Subcutaneous adipose tissue (tissue), 4 donors: ENCODE data around the gene ATP8B1. TPM values are rescaled to one million over a fixed set of nuclear protein-coding genes. Genes with fewer than 3 reads are reported as not detected.

ENCODE experiments used
- total RNA-seq, 4 donors: library from RNA; depleted of rRNA; stranded (reverse); fragments of >200 nt; gene quantifications; one replicate each; pipeline ENCODE4 v1.1.0, GENCODE V29; 2016
- TF ChIP-seq, protein P1 (sequence below): fragments of 450-650 bp; IDR thresholded peaks from one replicate; pipeline ENCODE4 v1.5.1; 2016; ENCODE audit warnings: low read depth, mild to moderate bottlenecking, control low read depth, antibody characterized with exemption, moderate library complexity

Gene ATP8B1
- total RNA-seq, 4 donors from 2014 or later: 7.5 to 14.3 (median 9.2) TPM

DNA sequence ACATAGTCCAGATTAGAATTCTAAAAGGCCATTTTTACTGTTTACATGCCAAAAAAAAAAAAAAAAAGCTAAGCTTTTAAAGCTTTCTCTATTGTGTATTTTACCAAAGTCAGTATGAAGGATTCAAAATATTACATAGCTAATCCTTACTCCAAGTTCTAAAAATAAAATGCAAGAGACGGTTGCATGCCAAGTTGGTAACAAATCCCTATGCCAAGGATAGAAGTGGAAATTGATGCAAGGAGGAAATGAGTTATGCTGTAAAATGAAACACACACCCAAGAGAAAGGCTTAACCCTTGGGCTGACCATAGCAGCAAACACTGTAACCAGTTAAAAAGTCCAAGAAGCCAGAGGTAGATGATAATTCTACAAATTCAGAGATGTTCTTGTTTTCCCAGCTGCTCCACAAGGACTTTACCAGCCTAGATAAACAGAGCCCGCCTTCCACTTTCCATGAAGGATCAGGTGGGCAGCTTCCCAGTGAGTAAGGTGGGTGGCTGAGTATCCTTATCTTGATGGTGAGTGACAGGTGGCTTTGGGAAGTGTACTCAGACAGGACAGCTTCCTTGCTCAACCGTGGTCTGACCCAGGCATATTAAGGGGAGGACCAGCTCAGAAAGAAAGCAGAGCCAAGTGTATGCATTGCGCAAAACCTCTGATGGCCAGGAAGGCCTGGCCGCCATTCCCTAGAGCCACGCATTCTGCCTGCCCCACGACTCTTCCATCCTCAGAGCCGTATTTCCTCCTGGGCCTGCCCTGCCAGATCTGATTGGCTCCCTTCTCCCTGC lies 34.4 kb downstream of the ATP8B1 start:
- TF ChIP-seq, protein P1, sequence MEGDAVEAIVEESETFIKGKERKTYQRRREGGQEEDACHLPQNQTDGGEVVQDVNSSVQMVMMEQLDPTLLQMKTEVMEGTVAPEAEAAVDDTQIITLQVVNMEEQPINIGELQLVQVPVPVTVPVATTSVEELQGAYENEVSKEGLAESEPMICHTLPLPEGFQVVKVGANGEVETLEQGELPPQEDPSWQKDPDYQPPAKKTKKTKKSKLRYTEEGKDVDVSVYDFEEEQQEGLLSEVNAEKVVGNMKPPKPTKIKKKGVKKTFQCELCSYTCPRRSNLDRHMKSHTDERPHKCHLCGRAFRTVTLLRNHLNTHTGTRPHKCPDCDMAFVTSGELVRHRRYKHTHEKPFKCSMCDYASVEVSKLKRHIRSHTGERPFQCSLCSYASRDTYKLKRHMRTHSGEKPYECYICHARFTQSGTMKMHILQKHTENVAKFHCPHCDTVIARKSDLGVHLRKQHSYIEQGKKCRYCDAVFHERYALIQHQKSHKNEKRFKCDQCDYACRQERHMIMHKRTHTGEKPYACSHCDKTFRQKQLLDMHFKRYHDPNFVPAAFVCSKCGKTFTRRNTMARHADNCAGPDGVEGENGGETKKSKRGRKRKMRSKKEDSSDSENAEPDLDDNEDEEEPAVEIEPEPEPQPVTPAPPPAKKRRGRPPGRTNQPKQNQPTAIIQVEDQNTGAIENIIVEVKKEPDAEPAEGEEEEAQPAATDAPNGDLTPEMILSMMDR: no peak

DNA sequence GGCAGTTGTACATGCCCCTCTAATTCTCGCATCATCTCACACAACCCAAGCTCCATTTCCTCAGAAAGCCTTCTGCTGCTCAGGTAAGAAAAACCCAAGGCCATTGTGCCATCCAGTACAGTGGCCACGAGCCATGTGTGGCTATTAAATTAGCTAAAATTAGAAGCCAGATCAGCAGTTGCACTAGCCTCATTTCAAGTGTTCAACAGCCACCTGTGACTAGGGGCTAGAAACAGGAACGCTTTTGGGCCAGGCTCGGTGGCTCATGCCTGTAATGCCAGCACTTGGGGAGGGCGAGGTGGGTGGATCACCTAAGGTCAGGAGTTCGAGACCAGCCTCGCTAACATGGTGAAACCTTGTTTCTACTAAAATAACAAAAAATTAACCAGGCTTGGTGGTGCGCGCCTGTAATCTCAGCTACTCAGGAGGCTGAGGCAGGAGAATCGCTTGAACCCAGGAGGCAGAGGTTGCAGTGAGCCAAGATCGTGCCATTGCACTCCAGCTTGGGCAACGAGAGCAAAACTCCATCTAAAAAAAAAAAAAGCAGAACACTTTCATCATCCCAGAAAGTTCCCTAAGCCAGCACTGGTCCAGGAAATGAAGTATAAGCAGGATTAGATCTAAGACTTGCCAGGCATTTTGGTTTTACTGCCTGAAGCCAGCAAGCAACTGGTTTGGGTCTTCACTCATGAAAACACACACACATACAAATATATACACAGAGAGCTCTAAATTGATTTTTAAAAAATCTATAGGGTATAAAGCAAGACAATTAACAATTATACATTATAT lies 35.7 kb downstream of the ATP8B1 start:
- TF ChIP-seq, protein P1: no peak

DNA sequence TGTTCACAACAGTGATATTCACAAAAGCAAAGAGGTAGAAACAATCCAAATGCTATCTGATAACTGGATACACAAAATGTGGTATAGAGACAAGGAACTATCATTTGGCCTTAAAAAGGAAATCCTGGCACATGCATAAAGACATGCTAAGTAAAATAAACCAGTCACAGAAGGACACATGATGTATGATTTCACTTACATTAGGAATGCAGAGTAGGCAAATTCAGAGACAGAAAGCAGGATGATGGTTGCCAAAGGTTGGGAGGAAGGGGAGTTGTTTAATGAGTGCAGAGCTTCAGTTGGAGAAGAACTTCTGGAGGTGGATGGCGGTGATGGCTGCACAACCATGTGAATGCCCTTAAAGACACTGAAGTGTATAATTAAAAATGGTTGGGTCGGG lies 38.1 kb downstream of the ATP8B1 start:
- TF ChIP-seq, protein P1: no peak

DNA sequence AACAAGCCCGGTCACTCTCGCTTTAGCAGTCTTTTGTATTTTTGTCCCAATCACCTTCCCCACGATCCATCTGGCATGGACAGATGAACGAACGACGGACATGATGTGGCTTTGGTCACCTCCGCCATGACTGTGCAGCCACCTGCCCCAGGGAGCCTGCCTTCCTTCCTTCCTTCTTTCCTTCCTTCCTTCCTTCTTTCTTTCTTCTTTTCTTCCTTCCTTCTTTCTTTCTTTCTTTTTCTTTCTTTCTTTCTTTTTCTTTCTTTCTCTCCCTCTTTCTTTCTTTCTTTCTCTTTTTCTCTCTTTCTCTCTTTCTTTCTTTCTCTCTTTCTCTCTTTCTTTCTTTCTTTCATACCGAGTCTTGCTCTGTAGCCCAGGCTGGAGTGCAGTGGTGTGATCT lies 39.0 kb downstream of the ATP8B1 start:
- TF ChIP-seq, protein P1: no peak

DNA sequence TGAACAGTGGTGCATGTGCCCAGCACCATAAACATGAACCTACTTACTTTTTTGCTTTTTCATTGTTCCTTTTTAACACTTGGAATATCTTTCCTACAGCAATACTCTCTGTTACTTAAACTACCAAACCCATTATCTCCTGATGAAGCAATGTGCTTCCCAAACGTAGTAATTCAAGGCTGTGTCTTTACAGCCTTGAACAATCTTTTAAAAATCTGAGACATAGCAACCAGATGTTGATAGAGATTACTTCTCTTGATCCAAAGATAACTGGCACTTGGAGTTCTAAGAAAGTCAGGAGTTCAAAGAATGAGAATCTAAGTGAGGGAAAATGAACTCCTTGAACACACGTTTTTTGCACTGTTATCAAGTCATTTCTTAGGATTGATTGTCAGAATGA lies 40.4 kb downstream of the ATP8B1 start:
- TF ChIP-seq, protein P1: no peak

DNA sequence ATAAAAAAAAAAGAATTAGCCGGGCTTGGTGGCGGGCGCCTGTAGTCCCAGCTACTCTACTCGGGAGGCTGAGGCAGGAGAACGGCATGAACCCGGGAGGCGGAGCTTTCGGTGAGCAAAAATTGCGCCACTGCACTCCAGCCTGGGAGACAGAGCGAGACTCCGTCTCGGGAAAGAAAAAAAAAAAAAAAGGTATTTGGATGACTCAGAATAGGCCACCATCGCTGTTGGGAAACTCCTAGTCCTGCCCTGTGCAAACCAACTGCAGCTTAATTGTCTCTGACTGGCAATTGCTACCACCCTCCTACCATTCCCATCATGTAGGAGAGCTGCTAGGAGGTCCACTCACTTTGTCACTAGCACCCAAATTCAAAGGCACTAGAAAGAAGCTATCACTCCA lies 43.5 kb downstream of the ATP8B1 start:
- TF ChIP-seq, protein P1: no peak

DNA sequence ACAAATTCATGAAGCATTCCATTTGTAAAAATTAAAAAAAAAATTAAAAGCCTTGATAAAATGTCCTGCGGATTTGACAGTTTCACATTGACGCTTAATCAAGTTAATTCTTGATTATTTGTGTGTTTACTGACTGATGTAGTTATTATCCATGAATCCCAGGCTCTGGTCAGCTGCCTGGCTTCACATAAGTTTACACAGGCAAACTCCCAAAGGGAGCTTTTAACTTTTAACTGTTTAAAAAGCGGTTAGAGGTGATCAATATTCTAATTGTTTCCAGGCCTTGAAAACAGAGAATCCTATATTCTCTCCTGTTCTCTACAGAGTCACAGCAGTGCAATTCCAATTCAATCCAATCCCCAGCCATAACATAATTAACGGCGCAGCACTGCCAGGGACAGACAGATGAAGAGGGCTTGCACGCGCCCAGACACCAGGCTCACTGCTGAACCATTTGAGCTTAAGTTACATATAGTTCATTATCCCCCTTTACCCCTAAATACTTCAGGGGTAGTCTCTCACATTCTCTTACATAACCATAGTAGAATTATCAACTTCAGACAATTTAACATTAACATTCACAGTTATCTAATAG lies 47.5 kb downstream of the ATP8B1 start:
- TF ChIP-seq, protein P1: no peak
